Measurements from ENCODE around the gene ATP2B2.

DNA sequence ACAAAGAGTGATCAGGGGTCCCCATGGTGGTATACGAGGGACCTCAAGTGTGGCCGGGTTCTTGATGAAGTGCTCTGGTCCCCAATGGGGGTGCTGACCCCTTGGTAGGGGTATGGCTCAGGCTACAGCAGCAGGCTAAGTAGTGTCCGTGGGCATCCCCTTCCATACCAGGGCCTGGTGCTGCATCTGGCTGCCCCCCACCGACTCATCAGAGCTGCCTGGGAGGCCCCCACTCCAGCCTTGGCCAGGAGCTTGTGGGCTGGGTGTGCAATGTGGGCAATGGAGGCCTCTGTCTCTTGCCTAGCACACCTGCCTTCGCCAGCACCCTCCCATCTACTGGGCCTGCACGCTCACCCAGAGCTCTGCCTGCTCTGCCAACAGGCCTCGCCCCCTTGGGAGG, 125.4 kb downstream of the ATP2B2 start:
- TF ChIP-seq, protein P1, sequence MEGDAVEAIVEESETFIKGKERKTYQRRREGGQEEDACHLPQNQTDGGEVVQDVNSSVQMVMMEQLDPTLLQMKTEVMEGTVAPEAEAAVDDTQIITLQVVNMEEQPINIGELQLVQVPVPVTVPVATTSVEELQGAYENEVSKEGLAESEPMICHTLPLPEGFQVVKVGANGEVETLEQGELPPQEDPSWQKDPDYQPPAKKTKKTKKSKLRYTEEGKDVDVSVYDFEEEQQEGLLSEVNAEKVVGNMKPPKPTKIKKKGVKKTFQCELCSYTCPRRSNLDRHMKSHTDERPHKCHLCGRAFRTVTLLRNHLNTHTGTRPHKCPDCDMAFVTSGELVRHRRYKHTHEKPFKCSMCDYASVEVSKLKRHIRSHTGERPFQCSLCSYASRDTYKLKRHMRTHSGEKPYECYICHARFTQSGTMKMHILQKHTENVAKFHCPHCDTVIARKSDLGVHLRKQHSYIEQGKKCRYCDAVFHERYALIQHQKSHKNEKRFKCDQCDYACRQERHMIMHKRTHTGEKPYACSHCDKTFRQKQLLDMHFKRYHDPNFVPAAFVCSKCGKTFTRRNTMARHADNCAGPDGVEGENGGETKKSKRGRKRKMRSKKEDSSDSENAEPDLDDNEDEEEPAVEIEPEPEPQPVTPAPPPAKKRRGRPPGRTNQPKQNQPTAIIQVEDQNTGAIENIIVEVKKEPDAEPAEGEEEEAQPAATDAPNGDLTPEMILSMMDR (conservative IDR thresholded peaks at IDR 0.05; ENCODE audit: low read length): no peak
- TF ChIP-seq EZH2phosphoT487 (IDR thresholded peaks at IDR 0.05; ENCODE audit: borderline replicate concordance): no peak

Data from Loucy (cell line).